H1 (cell line): ENCODE data around the gene LARP1. TPM values are rescaled to one million over a fixed set of nuclear protein-coding genes. Genes with fewer than 3 reads are reported as not detected.

Experiments
- CTCF ChIA-PET: fragments of 300-600 bp; sonication (Branson Sonifier 250); formaldehyde crosslinking; loops from one replicate; lab custom pipeline; 2021; ENCODE audit not compliant: partially characterized antibody; lab: Charles Lee
- POLR2A ChIA-PET: fragments of 300-600 bp; sonication (Branson Sonifier 250); formaldehyde crosslinking; loops from one replicate; lab custom pipeline; 2021; ENCODE audit warnings: inconsistent platforms; ENCODE audit not compliant: partially characterized antibody; lab: Charles Lee
- DNase-seq, 2 experiments: peaks; one replicate each; pipeline versions ENCODE4 v3.0.0 to v3.0.0-alpha.2; 2010 to 2022; ENCODE audit warnings: low spot score in 2 of 2, low read depth in 1 of 2, mixed read lengths in 1 of 2
- FAIRE-seq: peaks from 2 replicates; lab custom pipeline; 2011; peaks lifted over from hg19 to GRCh38; lab: Jason Lieb, UNC
- H2AFZ ChIP-seq: 2 replicates; pipeline ENCODE4 v1.8.1; 2012; ENCODE audit warnings: low read length, inconsistent platforms
- H2AK5ac ChIP-seq: 2 replicates; pipeline ENCODE4 v1.6.1; 2013; ENCODE audit warnings: low read depth, low read length
- H2BK120ac ChIP-seq: replicated peaks from 2 replicates; pipeline ENCODE3; 2013; ENCODE audit warnings: low read depth, low read length, inconsistent platforms
- H2BK12ac ChIP-seq: 2 replicates; pipeline ENCODE4 v1.6.1; 2013; ENCODE audit warnings: low read depth, low read length
- H2BK15ac ChIP-seq: 2 replicates; pipeline ENCODE4 v1.6.1; 2013; ENCODE audit warnings: low read length
- H2BK20ac ChIP-seq: 2 replicates; pipeline ENCODE4 v1.6.1; 2013; ENCODE audit warnings: low read length
- H2BK5ac ChIP-seq: 2 replicates; pipeline ENCODE4 v1.6.1; 2013; ENCODE audit warnings: low read depth, low read length
- H3K14ac ChIP-seq: 2 replicates; pipeline ENCODE4 v1.6.1; 2013; ENCODE audit warnings: inconsistent platforms; ENCODE audit not compliant: insufficient read length
- H3K18ac ChIP-seq: 2 replicates; pipeline ENCODE4 v1.6.1; 2013; ENCODE audit warnings: low read length; ENCODE audit errors: extremely low read depth
- H3K23ac ChIP-seq: 2 replicates; pipeline ENCODE4 v1.6.1; 2013; ENCODE audit warnings: inconsistent platforms; ENCODE audit not compliant: insufficient read length
- H3K23me2 ChIP-seq: 2 replicates; pipeline ENCODE4 v1.6.1; 2013; ENCODE audit warnings: low read depth, low read length
- H3K27ac ChIP-seq: 2 replicates; pipeline ENCODE4 v1.6.1; 2011; ENCODE audit warnings: low read depth, low read length, inconsistent platforms
- H3K27me3 ChIP-seq, 4 experiments: replicated peaks in 1 of 4; 1 replicate in 1 of 4; 2 replicates in 3 of 4; pipeline versions ENCODE4 v1.6.1 to v1.8.1; 2011 to 2013; ENCODE audit warnings: low read length in 3 of 4, mild to moderate bottlenecking in 3 of 4, inconsistent platforms in 2 of 4, mixed read lengths in 2 of 4, moderate library complexity in 1 of 4; ENCODE audit not compliant: control insufficient read depth in 3 of 4, insufficient read depth in 3 of 4; ENCODE audit errors: extremely low read depth in 1 of 4
- H3K36me3 ChIP-seq, 4 experiments: 2 replicates each; pipeline versions ENCODE4 v1.6.1 to v1.8.1; 2011 to 2013; ENCODE audit warnings: mild to moderate bottlenecking in 4 of 4, low read length in 3 of 4, moderate library complexity in 2 of 4, control low read depth in 1 of 4, inconsistent platforms in 1 of 4; ENCODE audit not compliant: insufficient read depth in 4 of 4, control insufficient read depth in 2 of 4
- H3K4ac ChIP-seq: replicated peaks from 2 replicates; pipeline ENCODE3; 2013; ENCODE audit warnings: low read length, low read depth, mixed read lengths, inconsistent platforms; ENCODE audit not compliant: insufficient read length
- H3K4me1 ChIP-seq, 4 experiments: replicated peaks in 1 of 4; 1 replicate in 1 of 4; 2 replicates in 3 of 4; pipeline versions ENCODE4 v1.6.1 to v1.8.1; 2011 to 2013; ENCODE audit warnings: low read length in 3 of 4, inconsistent platforms in 2 of 4, mixed read lengths in 1 of 4; ENCODE audit not compliant: insufficient read depth in 4 of 4, control insufficient read depth in 3 of 4
- H3K4me2 ChIP-seq, 2 experiments: 2 replicates each; pipeline versions ENCODE4 v1.6.1 to v1.8.1; 2011 to 2013; ENCODE audit warnings: low read depth in 2 of 2, low read length in 2 of 2, control low read depth in 1 of 2, inconsistent platforms in 1 of 2, mild to moderate bottlenecking in 1 of 2; ENCODE audit not compliant: insufficient read depth in 1 of 2
- H3K4me3 ChIP-seq, 4 experiments: fragments of 200-600, 300-600 bp in 1 of 4; sonication (generic), shearing (Covaris generic), sonication (Bioruptor Twin) in 1 of 4; 2 replicates each; pipeline versions ENCODE4 v1.5.1 to v1.8.1; 2011 to 2016; ENCODE audit warnings: low read length in 4 of 4, low read depth in 3 of 4, control low read depth in 2 of 4, inconsistent platforms in 2 of 4, mild to moderate bottlenecking in 2 of 4, mixed read lengths in 1 of 4, moderate library complexity in 1 of 4; ENCODE audit not compliant: insufficient read depth in 2 of 4; ENCODE audit errors: extremely low read depth in 1 of 4
- H3K56ac ChIP-seq: replicated peaks from 2 replicates; pipeline ENCODE3; 2013; ENCODE audit warnings: low read depth, mild to moderate bottlenecking, mixed read lengths, low read length, inconsistent platforms; ENCODE audit not compliant: insufficient read length
- H3K79me1 ChIP-seq: 2 replicates; pipeline ENCODE4 v1.6.1; 2013; ENCODE audit warnings: low read depth, low read length, control low read depth
- H3K79me2 ChIP-seq, 2 experiments: 2 replicates each; pipeline versions ENCODE4 v1.6.1 to v1.8.1; 2012 to 2013; ENCODE audit warnings: low read length in 2 of 2, mild to moderate bottlenecking in 2 of 2, inconsistent platforms in 1 of 2; ENCODE audit not compliant: insufficient read depth in 2 of 2, control insufficient read depth in 1 of 2
- H3K9ac ChIP-seq, 4 experiments: replicated peaks in 1 of 4; 1 replicate in 1 of 4; 2 replicates in 3 of 4; pipeline versions ENCODE4 v1.6.1 to v1.8.1; 2011 to 2013; ENCODE audit warnings: low read depth in 3 of 4, low read length in 3 of 4, control low read depth in 2 of 4, mild to moderate bottlenecking in 2 of 4, moderate library complexity in 2 of 4, inconsistent platforms in 1 of 4; ENCODE audit errors: extremely low read depth in 1 of 4
- H3K9me3 ChIP-seq, 2 experiments: 2 replicates each; pipeline versions ENCODE4 v1.6.1 to v1.8.1; 2012 to 2013; ENCODE audit warnings: mild to moderate bottlenecking in 2 of 2, moderate library complexity in 2 of 2, control low read depth in 1 of 2, inconsistent platforms in 1 of 2, low read depth in 1 of 2, low read length in 1 of 2, mixed read lengths in 1 of 2; ENCODE audit not compliant: insufficient read depth in 2 of 2
- H4K20me1 ChIP-seq, 2 experiments: replicated peaks in 1 of 2; 2 replicates each; pipeline versions ENCODE3 to v1.8.1; 2011 to 2013; ENCODE audit warnings: inconsistent platforms in 2 of 2, low read length in 2 of 2, mild to moderate bottlenecking in 1 of 2; ENCODE audit not compliant: insufficient read depth in 2 of 2, control insufficient read depth in 1 of 2
- H4K5ac ChIP-seq: 2 replicates; pipeline ENCODE4 v1.6.1; 2013; ENCODE audit warnings: low read length, low read depth, mixed read lengths, inconsistent platforms; ENCODE audit not compliant: insufficient read length
- H4K8ac ChIP-seq: 2 replicates; pipeline ENCODE4 v1.8.0; 2013; ENCODE audit warnings: mild to moderate bottlenecking, moderate library complexity, low read length, inconsistent platforms; ENCODE audit not compliant: insufficient read depth; ENCODE audit errors: extremely low read depth
- H4K91ac ChIP-seq: replicated peaks from 2 replicates; pipeline ENCODE3; 2013; ENCODE audit warnings: low read length, mixed read lengths, inconsistent platforms; ENCODE audit not compliant: insufficient read length
- BRCA1 ChIP-seq: IDR thresholded peaks from 2 replicates; pipeline ENCODE4 v1.6.1; 2012; ENCODE audit warnings: low read depth, low read length, improper control_type of control experiment
- CBX8 ChIP-seq: fragments of 300-800, 300-1000 bp; sonication (generic); IDR thresholded peaks from 2 replicates; pipeline ENCODE4 v1.7.1; 2016; ENCODE audit warnings: low read depth, low read length, borderline replicate concordance
- CHD1 ChIP-seq: IDR thresholded peaks from 2 replicates; pipeline ENCODE4 v1.6.1; 2012; ENCODE audit warnings: low read depth, low read length, improper control_type of control experiment
- EGR1 ChIP-seq: IDR thresholded peaks from 2 replicates; pipeline ENCODE4 v1.6.1; 2011; ENCODE audit warnings: low read depth, low read length, borderline replicate concordance
- GTF2F1 ChIP-seq: IDR thresholded peaks from 2 replicates; pipeline ENCODE4 v1.6.1; 2012; ENCODE audit warnings: low read depth, low read length, improper control_type of control experiment, borderline replicate concordance
- JUN ChIP-seq: IDR thresholded peaks from 2 replicates; pipeline ENCODE4 v1.6.1; 2011; ENCODE audit warnings: low read depth, mild to moderate bottlenecking, improper control_type of control experiment, low read length
- KDM4A ChIP-seq: IDR thresholded peaks from one replicate; pipeline ENCODE4 v1.7.1; 2012; ENCODE audit warnings: low read depth, mild to moderate bottlenecking, moderate library complexity, low read length, inconsistent platforms; ENCODE audit not compliant: severe bottlenecking
- MAFK ChIP-seq: IDR thresholded peaks from 2 replicates; pipeline ENCODE4 v1.6.1; 2012; ENCODE audit warnings: low read depth, mild to moderate bottlenecking, improper control_type of control experiment, low read length
- POLR2A ChIP-seq, 2 experiments: IDR thresholded peaks; 1 replicate in 1 of 2; 2 replicates in 1 of 2; pipeline ENCODE4 v1.6.1; 2011; ENCODE audit warnings: low read depth in 2 of 2, low read length in 2 of 2, mild to moderate bottlenecking in 2 of 2; ENCODE audit errors: control extremely low read depth in 1 of 2
- POLR2AphosphoS5 ChIP-seq: IDR thresholded peaks from 2 replicates; pipeline ENCODE4 v1.6.1; 2011; ENCODE audit warnings: low read depth, low read length
- RFX5 ChIP-seq: IDR thresholded peaks from 2 replicates; pipeline ENCODE4 v1.6.1; 2011; ENCODE audit warnings: low read depth, low read length, improper control_type of control experiment, borderline replicate concordance
- RNF2 ChIP-seq: fragments of 200-900, 300-1000 bp; sonication (generic); IDR thresholded peaks from 2 replicates; pipeline ENCODE4 v1.7.1; 2016; ENCODE audit warnings: borderline replicate concordance, low read depth, mild to moderate bottlenecking, antibody characterized with exemption, low read length; ENCODE audit not compliant: poor library complexity, severe bottlenecking; ENCODE audit errors: missing control alignments
- SIRT6 ChIP-seq: IDR thresholded peaks from one replicate; pipeline ENCODE4 v1.7.1; 2012; ENCODE audit warnings: low read length, inconsistent platforms
- SP1 ChIP-seq: IDR thresholded peaks from 2 replicates; pipeline ENCODE4 v1.6.1; 2011; ENCODE audit warnings: low read depth, low read length
- SP2 ChIP-seq: IDR thresholded peaks from 2 replicates; pipeline ENCODE4 v1.6.1; 2012; ENCODE audit warnings: mild to moderate bottlenecking, low read length, inconsistent platforms
- SRF ChIP-seq: IDR thresholded peaks from 2 replicates; pipeline ENCODE4 v1.6.1; 2011; ENCODE audit warnings: mild to moderate bottlenecking, low read depth, low read length, moderate library complexity
- WGBS, 2 experiments: shearing (Covaris generic) in 1 of 2; methylation state at CpG; one replicate each; pipeline versions ENCODE4 v1.1.6 to v1.1.7; 2013 to 2015; ENCODE audit warnings: low lambda C conversion rate in 2 of 2, mixed read lengths in 2 of 2, inconsistent platforms in 1 of 2, low coverage in 1 of 2, missing lambda C conversion rate in 1 of 2; ENCODE audit not compliant: insufficient replicate concordance in 2 of 2, insufficient coverage in 1 of 2, insufficient read length in 1 of 2; ENCODE audit errors: extremely low coverage in 1 of 2, missing lambda C conversion rate in 1 of 2; 5-methylcytosine and 5-hydroxymethylcytosine counted together
- polyA plus RNA-seq, 7 experiments: library from polyadenylated mRNA; depleted of rRNA in 3 of 7; stranded (reverse) in 5 of 7; unstranded in 2 of 7; fragments of >200 nt in 5 of 7; fragments of 200-250 nt in 2 of 7; gene quantifications; 1 replicate in 5 of 7; 2 replicates in 1 of 7; 4 replicates in 1 of 7; pipeline versions ENCODE4 v1.2.1 to v1.2.3, GENCODE V29; 2011 to 2013; ENCODE audit warnings: missing spikeins in 2 of 7, mixed read lengths in 2 of 7
- total RNA-seq: library from RNA; stranded (reverse); fragmentation: NEBNext Ultra II Directional; extraction: Animal tissue kit (Norgen Biotek cat#: 25700); gene quantifications from 2 replicates; pipeline ENCODE4 v1.2.1, GENCODE V29; 2021

Gene LARP1
- total and polyA plus RNA-seq, 2 of the 8 experiments (the other 6 are each of a cell fraction or from before 2014, with no cell fraction given), result 106 to 422 TPM

GRCh38 chr5:154813736-154814135, 58.6 kb downstream of the LARP1 start:
- H3K23me2 ChIP-seq, result no peaks in the 10 kb centered on the region
- ChIA-PET POLR2A (interaction anchor here (1.1 kb wide), 1 partner anchor 13 kb away, joined by 3 read pairs; no protein-coding TSS in a partner anchor), CTCF (interaction anchor here (3.4 kb wide), 1 partner anchor 164 kb away, joined by 12 read pairs; no protein-coding TSS in a partner anchor)
- no peak overlapping the region for H3K9ac ChIP-seq
- no peaks in the 10 kb centered on the region for H3K27me3 ChIP-seq
- no peak overlapping the region for H2AFZ ChIP-seq
- no peak overlapping the region for H3K27ac ChIP-seq
- H3K4me2 ChIP-seq, result no peak overlapping the region
- H3K4ac ChIP-seq, result no peak overlapping the region
- FAIRE-seq (no peak), DNase-seq (no peak)
- no peak overlapping the region for H2BK120ac ChIP-seq
- H3K56ac ChIP-seq, result no peak overlapping the region
- H2BK15ac ChIP-seq, result no peak overlapping the region
- H2AK5ac ChIP-seq, result no peak overlapping the region
- no peak overlapping the region for H2BK20ac ChIP-seq
- no peak overlapping the region for H3K4me3 ChIP-seq
- H2BK5ac ChIP-seq, result no peak overlapping the region
- no peak overlapping the region for H3K23ac ChIP-seq
- H3K9me3 ChIP-seq, result no peaks in the 10 kb centered on the region
- peaks cover 5% of the 10 kb centered on the region for H3K79me1 ChIP-seq
- peaks cover 4 to 17% of the 10 kb centered on the region in 2 experiments for H4K20me1 ChIP-seq
- H3K18ac ChIP-seq, result no peak overlapping the region
- H3K36me3 ChIP-seq, result peaks cover 30 to 89% (median 66%) of the 10 kb centered on the region in 4 experiments
- peaks cover 0 to under 1% (median 0%) of the 10 kb centered on the region in 4 experiments; a peak in 1 of 7 replicates for H3K4me1 ChIP-seq
- no peak overlapping the region for H4K91ac ChIP-seq
- H2BK12ac ChIP-seq, result no peak overlapping the region
- WGBS, 2 experiments, result 94% methylated on average over 10 of the region's 10 CpGs; no CpG with 5 or more reads in 1 of the 2 experiments
- H4K8ac ChIP-seq, result no peak overlapping the region
- peaks cover 0 to 8% of the 10 kb centered on the region in 2 experiments; a peak in 1 of 4 replicates for H3K79me2 ChIP-seq
- H3K14ac ChIP-seq, result no peak overlapping the region
- H4K5ac ChIP-seq, result no peak overlapping the region
- TF ChIP-seq BRCA1, result no peak
- TF ChIP-seq JUN, result no peak
- no peak for TF ChIP-seq SP2
- TF ChIP-seq EGR1, result no peak
- no peak for TF ChIP-seq GTF2F1
- TF ChIP-seq SP1, result no peak
- no peak for TF ChIP-seq POLR2AphosphoS5
- no peak for TF ChIP-seq MAFK
- no peak for TF ChIP-seq RNF2
- no peak for TF ChIP-seq KDM4A
- no peak for TF ChIP-seq SRF
- TF ChIP-seq SIRT6, result no peak
- TF ChIP-seq CBX8, result no peak
- no peak for TF ChIP-seq CHD1
- TF ChIP-seq POLR2A (IDR thresholded peaks at IDR 0.05; ENCODE audit: control extremely low read depth in 1 of 2, low read depth in 2 of 2, low read length in 2 of 2), result no peak
- TF ChIP-seq RFX5, result no peak
